Spinal cord (tissue), 10 donors: ENCODE data around the gene PTS. TPM values are rescaled to one million over a fixed set of nuclear protein-coding genes. Genes with fewer than 3 reads are reported as not detected.
A peak's percentile ranks its signal among the peaks of the same experiment; 100 is the strongest.

Experiments
- DNase-seq, 6 donors: peaks; one replicate each; pipeline versions ENCODE4 v3.0.0 to v3.0.0-alpha.2; 2013 to 2015; ENCODE audit warnings: low spot score in 6 of 6, low read depth in 4 of 6
- H3K27ac ChIP-seq: one replicate; pipeline ENCODE4 v1.5.1; 2013; ENCODE audit warnings: low read depth, low read length, control low read depth
- H3K27me3 ChIP-seq: one replicate; pipeline ENCODE4 v1.6.1; 2013; ENCODE audit warnings: low read length; ENCODE audit not compliant: control insufficient read depth, insufficient read depth
- H3K36me3 ChIP-seq: one replicate; pipeline ENCODE4 v1.6.1; 2013; ENCODE audit warnings: low read length; ENCODE audit not compliant: control insufficient read depth, insufficient read depth
- H3K4me1 ChIP-seq: one replicate; pipeline ENCODE4 v1.6.1; 2013; ENCODE audit warnings: low read length; ENCODE audit not compliant: control insufficient read depth, insufficient read depth
- H3K4me3 ChIP-seq: one replicate; pipeline ENCODE4 v1.5.1; 2013; ENCODE audit warnings: low read depth, low read length, control low read depth
- H3K9me3 ChIP-seq: one replicate; pipeline ENCODE4 v1.6.1; 2013; ENCODE audit warnings: low read length; ENCODE audit not compliant: control insufficient read depth, insufficient read depth
- WGBS: methylation state at CpG from one replicate; pipeline ENCODE4 v1.1.5; 2013; ENCODE audit warnings: missing lambda C conversion rate; ENCODE audit not compliant: insufficient coverage; 5-methylcytosine and 5-hydroxymethylcytosine counted together
- polyA plus RNA-seq, 2 donors: library from polyadenylated mRNA; unstranded; fragments of 120-200 nt; gene quantifications; one replicate each; pipeline ENCODE4 v1.2.1, GENCODE V29; 2013; ENCODE audit not compliant: insufficient read length in 2 of 2
- total RNA-seq, 2 donors: library from RNA; depleted of rRNA in 1 of 2; stranded (reverse); fragments of 120-200 nt in 1 of 2; fragments of >200 nt in 1 of 2; gene quantifications; one replicate each; pipeline versions ENCODE4 v1.2.3 to v1.2.4, GENCODE V29; 2013 to 2014
- donor health status: healthy.

The PTS gene
- total and polyA plus RNA-seq, 4 donors = 49.0 to 97.1 (median 73.2) TPM

- H3K4me1 ChIP-seq = peaks cover 8% of the 10 kb centered on the region
- H3K27me3 ChIP-seq = no peaks in the 10 kb centered on the region
- H3K9me3 ChIP-seq = no peaks in the 10 kb centered on the region
- peaks cover 5% of the 10 kb centered on the region for H3K36me3 ChIP-seq
- peak overlapping the region; percentile 96 for H3K4me3 ChIP-seq
- peak overlapping the region; percentile 96 for H3K27ac ChIP-seq
- peak in 1 of 6 donors; percentile 4 for DNase-seq
- no CpG with 5 or more reads among the region's 4 CpGs for WGBS
These were observed 1.2 kb downstream of the PTS start for GRCh38 chr11:112227471-112227870.

- 73% methylated on average over 1 of the region's 2 CpGs for WGBS
- no peaks in the 10 kb centered on the region for H3K27me3 ChIP-seq
- H3K36me3 ChIP-seq = peaks cover 5% of the 10 kb centered on the region
- H3K9me3 ChIP-seq = no peaks in the 10 kb centered on the region
- no peak overlapping the region for H3K27ac ChIP-seq
- no peak for DNase-seq
- H3K4me1 ChIP-seq = peaks cover 8% of the 10 kb centered on the region
- no peak overlapping the region for H3K4me3 ChIP-seq
These were observed 2.5 kb downstream of the PTS start for GRCh38 chr11:112228706-112229105.

- no peaks in the 10 kb centered on the region for H3K9me3 ChIP-seq
- DNase-seq = no peak
- peaks cover 5% of the 10 kb centered on the region for H3K36me3 ChIP-seq
- WGBS = 83% methylated on average over 1 of the region's 7 CpGs
- no peak overlapping the region for H3K4me3 ChIP-seq
- H3K27me3 ChIP-seq = no peaks in the 10 kb centered on the region
- H3K4me1 ChIP-seq = peaks cover 8% of the 10 kb centered on the region
- H3K27ac ChIP-seq = no peak overlapping the region
These were observed 2.9 kb downstream of the PTS start for GRCh38 chr11:112229159-112229558.

- H3K36me3 ChIP-seq = peaks cover 5% of the 10 kb centered on the region
- no CpG with 5 or more reads among the region's 3 CpGs for WGBS
These were observed 3.7 kb downstream of the PTS start for GRCh38 chr11:112229746-112230433.

GRCh38 chr11:112231952-112232351 is 5.7 kb downstream of the PTS start:
- H3K27me3 ChIP-seq = no peaks in the 10 kb centered on the region
- no peaks in the 10 kb centered on the region for H3K9me3 ChIP-seq
- H3K4me1 ChIP-seq = peaks cover 4% of the 10 kb centered on the region
- no peak overlapping the region for H3K4me3 ChIP-seq
- no peak overlapping the region for H3K27ac ChIP-seq
- DNase-seq = no peak
- peaks cover 17% of the 10 kb centered on the region for H3K36me3 ChIP-seq
- 67% methylated on average over 1 of the region's 2 CpGs for WGBS

More at GRCh38 chr11:112229746-112230433, 3.7 kb downstream of the PTS start:
- H3K27me3 ChIP-seq = no peaks in the 10 kb centered on the region
- H3K9me3 ChIP-seq = no peaks in the 10 kb centered on the region
- H3K27ac ChIP-seq = no peak overlapping the region
- DNase-seq = no peak
- peaks cover 8% of the 10 kb centered on the region for H3K4me1 ChIP-seq
- no peak overlapping the region for H3K4me3 ChIP-seq

GRCh38 chr11:112235750-112236390 is 9.6 kb downstream of the PTS start:
- no peaks in the 10 kb centered on the region for H3K27me3 ChIP-seq
- no peak overlapping the region for H3K27ac ChIP-seq
- H3K4me1 ChIP-seq = no peaks in the 10 kb centered on the region
- no peaks in the 10 kb centered on the region for H3K9me3 ChIP-seq
- peaks cover 30% of the 10 kb centered on the region for H3K36me3 ChIP-seq
- 96% methylated on average over 7 of the region's 8 CpGs for WGBS
- no peak overlapping the region for H3K4me3 ChIP-seq
- DNase-seq = no peak

- Histone ChIP-seq H3K4me3 (no peak overlapping the region), H3K36me3 (peaks cover 31% of the 10 kb centered on the region), H3K27ac (no peak overlapping the region), H3K9me3 (no peaks in the 10 kb centered on the region), H3K27me3 (no peaks in the 10 kb centered on the region), H3K4me1 (no peaks in the 10 kb centered on the region)
- 100% methylated on average over 2 of the region's 4 CpGs for WGBS
- no peak for DNase-seq
These were observed 11.2 kb downstream of the PTS start for GRCh38 chr11:112237451-112237850.

GRCh38 chr11:112238041-112238440 is 11.8 kb downstream of the PTS start:
- WGBS = no CpG with 5 or more reads among the region's 3 CpGs
- DNase-seq = peak in 1 of 6 donors; percentile 51
- no peak overlapping the region for H3K27ac ChIP-seq
- H3K9me3 ChIP-seq = no peaks in the 10 kb centered on the region
- no peak overlapping the region for H3K4me3 ChIP-seq
- no peaks in the 10 kb centered on the region for H3K4me1 ChIP-seq
- H3K36me3 ChIP-seq = peaks cover 33% of the 10 kb centered on the region
- no peaks in the 10 kb centered on the region for H3K27me3 ChIP-seq

GRCh38 chr11:112241486-112241885 is 15.3 kb downstream of the PTS start:
- Histone ChIP-seq H3K9me3 (no peaks in the 10 kb centered on the region), H3K27ac (no peak overlapping the region), H3K27me3 (no peaks in the 10 kb centered on the region), H3K4me3 (no peak overlapping the region), H3K36me3 (peaks cover 26% of the 10 kb centered on the region), H3K4me1 (no peaks in the 10 kb centered on the region)
- whole genome bisulfite sequencing = 83% methylated on average over 2 of the region's 3 CpGs
- no peak for DNase-seq

- Histone ChIP-seq H3K4me3 (no peak overlapping the region), H3K27ac (no peak overlapping the region), H3K36me3 (peaks cover 3% of the 10 kb centered on the region), H3K9me3 (no peaks in the 10 kb centered on the region), H3K4me1 (no peaks in the 10 kb centered on the region), H3K27me3 (no peaks in the 10 kb centered on the region)
- WGBS = no CpG with 5 or more reads among the region's 4 CpGs
- no peak for DNase-seq
These were observed 21.0 kb downstream of the PTS start for GRCh38 chr11:112247201-112247600.
